Glutamatergic neuron (in vitro differentiated cells): Measurements from ENCODE around the gene ACBD5. TPM values are rescaled to one million over a fixed set of nuclear protein-coding genes. Genes with fewer than 3 reads are reported as not detected.

Source experiments
- DNase-seq: peaks from one replicate; pipeline ENCODE4 v3.0.0; 2022
- H3K27ac Mint-ChIP-seq: one replicate; pipeline ENCODE4 v1.8.0; 2020; ENCODE audit warnings: mild to moderate bottlenecking, mixed read lengths, inconsistent platforms; ENCODE audit not compliant: unreplicated experiment
- H3K27me3 Mint-ChIP-seq: one replicate; pipeline ENCODE4 v1.8.0; 2020; ENCODE audit warnings: mild to moderate bottlenecking, moderate library complexity, mixed read lengths, inconsistent platforms; ENCODE audit not compliant: unreplicated experiment
- H3K36me3 Mint-ChIP-seq: one replicate; pipeline ENCODE4 v1.8.0; 2020; ENCODE audit warnings: mild to moderate bottlenecking, mixed read lengths, inconsistent platforms; ENCODE audit not compliant: unreplicated experiment
- H3K4me1 Mint-ChIP-seq: one replicate; pipeline ENCODE4 v1.8.0; 2020; ENCODE audit warnings: mild to moderate bottlenecking, low read depth, mixed read lengths, inconsistent platforms; ENCODE audit not compliant: unreplicated experiment
- H3K4me3 Mint-ChIP-seq: one replicate; pipeline ENCODE4 v1.8.0; 2020; ENCODE audit warnings: mild to moderate bottlenecking, mixed read lengths, inconsistent platforms; ENCODE audit not compliant: unreplicated experiment
- H3K9me3 Mint-ChIP-seq: one replicate; pipeline ENCODE4 v1.8.0; 2020; ENCODE audit warnings: mild to moderate bottlenecking, moderate library complexity, mixed read lengths, inconsistent platforms; ENCODE audit not compliant: unreplicated experiment
- CTCF ChIP-seq: fragments of 200-600 bp; sonication (generic); IDR thresholded peaks from one replicate; pipeline ENCODE4 v1.5.0; 2021; ENCODE audit not compliant: partially characterized antibody, unreplicated experiment
- total RNA-seq: library from RNA; stranded (reverse); fragmentation: NEBNext Ultra II Directional; extraction: Animal tissue kit (Norgen Biotek cat#: 25700); gene quantifications from one replicate; pipeline ENCODE4 v1.2.1, GENCODE V29; 2021; ENCODE audit not compliant: unreplicated experiment

Gene ACBD5
- total RNA-seq, 1 donor from 2014 or later, result 27.0 TPM

GRCh38 chr10:27145937-27146336 lies 94.7 kb downstream of the ACBD5 start:
- Mint-ChIP-seq H3K27me3 (no peaks in the 10 kb centered on the region), H3K36me3 (peaks cover 4% of the 10 kb centered on the region), H3K9me3 (no peaks in the 10 kb centered on the region), H3K4me1 (peaks cover 4% of the 10 kb centered on the region), H3K4me3 (no peak overlapping the region), H3K27ac (no peak overlapping the region)
- DNase-seq, result no peak
- no peak for TF ChIP-seq CTCF

Other genes starting within 250 kb of the ACBD5 start
- gene ANKRD26, start 140.3 kb downstream of the ACBD5 start, total RNA-seq, result 17.0 TPM
- gene YME1L1, start 86.4 kb downstream of the ACBD5 start, total RNA-seq, result 106 TPM
- gene MASTL, start 85.4 kb downstream of the ACBD5 start, total RNA-seq, result 10.9 TPM